ENCODE data around the gene TGFB1I1.
A peak's percentile ranks its signal among the peaks of the same experiment; 100 is the strongest.

DNA sequence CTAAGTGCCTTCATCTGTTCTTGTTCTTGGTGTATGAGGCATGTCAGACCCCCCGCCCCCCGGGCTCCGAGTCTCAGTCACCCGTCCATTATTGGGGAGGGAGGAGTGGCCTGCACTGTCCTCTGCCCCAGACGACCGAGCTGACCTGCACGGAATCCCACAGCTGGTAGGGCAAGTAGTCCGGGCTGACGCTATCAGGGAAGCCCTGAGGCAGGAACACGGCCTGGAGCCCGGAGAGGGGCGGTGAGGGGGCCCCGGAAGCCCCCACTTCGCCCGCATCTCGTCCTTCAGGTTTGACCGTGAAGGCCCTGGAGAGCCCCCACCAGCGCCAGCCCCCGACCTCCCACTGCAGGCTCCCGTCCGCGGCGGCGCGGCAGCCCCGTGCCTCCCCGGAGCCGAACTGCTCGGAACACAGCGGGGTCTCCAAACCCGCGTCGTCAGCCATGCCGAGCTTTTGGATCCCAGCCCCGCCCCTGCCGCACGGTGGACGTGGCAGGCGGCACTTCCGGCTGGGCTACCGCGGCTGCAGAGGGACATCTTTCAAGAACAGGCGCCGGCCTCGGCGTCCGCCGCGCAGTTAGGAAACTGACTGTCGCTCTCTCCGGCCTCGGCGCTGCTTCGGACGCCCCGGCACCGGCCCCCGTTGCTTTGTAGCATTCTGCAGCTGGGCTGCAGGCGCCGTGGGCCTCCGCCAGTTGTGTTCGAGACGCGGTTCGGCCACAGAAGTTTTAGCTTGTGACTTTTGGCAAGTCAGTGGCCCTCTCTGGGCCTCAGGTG lies 36.2 kb downstream of the TGFB1I1 start, which contains the start of gene RUSF1:
- TF ChIP-seq, protein P1, sequence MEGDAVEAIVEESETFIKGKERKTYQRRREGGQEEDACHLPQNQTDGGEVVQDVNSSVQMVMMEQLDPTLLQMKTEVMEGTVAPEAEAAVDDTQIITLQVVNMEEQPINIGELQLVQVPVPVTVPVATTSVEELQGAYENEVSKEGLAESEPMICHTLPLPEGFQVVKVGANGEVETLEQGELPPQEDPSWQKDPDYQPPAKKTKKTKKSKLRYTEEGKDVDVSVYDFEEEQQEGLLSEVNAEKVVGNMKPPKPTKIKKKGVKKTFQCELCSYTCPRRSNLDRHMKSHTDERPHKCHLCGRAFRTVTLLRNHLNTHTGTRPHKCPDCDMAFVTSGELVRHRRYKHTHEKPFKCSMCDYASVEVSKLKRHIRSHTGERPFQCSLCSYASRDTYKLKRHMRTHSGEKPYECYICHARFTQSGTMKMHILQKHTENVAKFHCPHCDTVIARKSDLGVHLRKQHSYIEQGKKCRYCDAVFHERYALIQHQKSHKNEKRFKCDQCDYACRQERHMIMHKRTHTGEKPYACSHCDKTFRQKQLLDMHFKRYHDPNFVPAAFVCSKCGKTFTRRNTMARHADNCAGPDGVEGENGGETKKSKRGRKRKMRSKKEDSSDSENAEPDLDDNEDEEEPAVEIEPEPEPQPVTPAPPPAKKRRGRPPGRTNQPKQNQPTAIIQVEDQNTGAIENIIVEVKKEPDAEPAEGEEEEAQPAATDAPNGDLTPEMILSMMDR (IDR thresholded peaks at IDR 0.05): peak in 1 of 3 donors; percentile 12
- TF ChIP-seq POLR2AphosphoS5 (IDR thresholded peaks at IDR 0.05) (peak; percentile 79 to 96 (median 89)), POLR2A (IDR thresholded peaks at IDR 0.05) (peak; percentile 88)

All from breast epithelium (tissue), 3 donors.